Measurements from ENCODE around the gene MGAT4C. TPM values are rescaled to one million over a fixed set of nuclear protein-coding genes. Genes with fewer than 3 reads are reported as not detected.

Gene MGAT4C
- total and polyA plus RNA-seq, 2 of the 8 experiments (the other 6 are each of a cell fraction or from before 2014, with no cell fraction given) = 1.6 to 2.5 TPM

DNA sequence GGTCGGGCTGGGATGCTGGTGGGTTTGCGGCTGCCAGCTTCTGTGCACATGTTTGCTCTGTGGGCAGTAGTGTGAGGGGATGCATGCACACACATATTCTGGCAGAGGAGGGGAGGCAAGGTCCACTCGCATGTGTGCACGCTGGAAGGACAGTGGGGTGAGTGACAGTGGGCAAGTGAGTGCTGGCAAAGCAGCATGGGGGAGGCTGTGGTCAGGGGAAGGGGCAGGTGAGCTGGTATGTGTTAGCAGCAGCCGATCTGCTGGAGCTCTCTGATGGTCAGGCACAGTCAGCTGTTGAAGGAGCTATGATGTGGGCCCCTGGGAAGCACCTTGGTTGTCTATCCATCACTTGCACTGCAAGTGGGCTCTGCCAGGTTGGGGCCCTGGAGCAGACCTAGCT lies 211.8 kb downstream of the MGAT4C start:
- H2AFZ ChIP-seq (ENCODE audit: low read length) = no peak overlapping the region
- H3K23me2 ChIP-seq (ENCODE audit: low read depth, low read length) = no peaks in the 10 kb centered on the region
- H4K20me1 ChIP-seq (replicated peaks in 1 of 2; ENCODE audit: control insufficient read depth in 1 of 2, insufficient read depth in 2 of 2, low read length in 2 of 2) = no peaks in the 10 kb centered on the region
- H3K27ac ChIP-seq (ENCODE audit: low read depth, low read length) = no peak overlapping the region
- no peaks in the 10 kb centered on the region for H3K79me2 ChIP-seq (ENCODE audit: control insufficient read depth in 1 of 2, insufficient read depth in 2 of 2, low read length in 2 of 2)
- peaks cover 4 to 10% of the 10 kb centered on the region in 2 experiments; a peak in 2 of 4 replicates for H3K9me3 ChIP-seq (ENCODE audit: insufficient read depth in 2 of 2, low read depth in 1 of 2, low read length in 1 of 2)
- H4K91ac ChIP-seq (replicated peaks; ENCODE audit: insufficient read length, low read length) = no peak overlapping the region
- CTCF ChIA-PET (ENCODE audit: partially characterized antibody) = interaction anchor here (1.4 kb wide), 1 partner anchor 120 kb away, joined by 3 read pairs; no protein-coding TSS in a partner anchor
- no peak overlapping the region for H4K5ac ChIP-seq (ENCODE audit: insufficient read length, low read depth, low read length)
- no peak for FAIRE-seq
- H3K56ac ChIP-seq (replicated peaks; ENCODE audit: insufficient read length, low read depth, low read length) = no peak overlapping the region
- POLR2A ChIA-PET (ENCODE audit: partially characterized antibody) = no interaction called here
- H3K4me3 ChIP-seq (ENCODE audit: extremely low read depth in 1 of 4, insufficient read depth in 2 of 4, low read depth in 3 of 4, low read length in 4 of 4) = no peak overlapping the region
- 78% methylated on average over 4 of the region's 5 CpGs; no CpG with 5 or more reads in 1 of the 2 experiments for WGBS, 2 experiments (ENCODE audit: extremely low coverage in 1 of 2, insufficient coverage in 1 of 2, insufficient read length in 1 of 2, insufficient replicate concordance in 2 of 2, low coverage in 1 of 2, low lambda C conversion rate in 2 of 2, missing lambda C conversion rate in 1 of 2)
- H3K79me1 ChIP-seq (ENCODE audit: low read depth, low read length) = no peaks in the 10 kb centered on the region
- no peak overlapping the region for H3K23ac ChIP-seq (ENCODE audit: insufficient read length)
- H2BK5ac ChIP-seq (ENCODE audit: low read depth, low read length) = no peak overlapping the region
- no peak overlapping the region for H2BK15ac ChIP-seq (ENCODE audit: low read length)
- H3K4me1 ChIP-seq (replicated peaks in 1 of 4; ENCODE audit: control insufficient read depth in 3 of 4, insufficient read depth in 4 of 4, low read length in 3 of 4) = no peaks in the 10 kb centered on the region
- H3K9ac ChIP-seq (replicated peaks in 1 of 4; ENCODE audit: extremely low read depth in 1 of 4, low read depth in 3 of 4, low read length in 3 of 4) = no peak overlapping the region
- no peak overlapping the region for H4K8ac ChIP-seq (ENCODE audit: extremely low read depth, insufficient read depth, low read length)
- no peak overlapping the region for H2BK120ac ChIP-seq (replicated peaks; ENCODE audit: low read depth, low read length)
- H3K14ac ChIP-seq (ENCODE audit: insufficient read length) = no peak overlapping the region
- no peak overlapping the region for H3K4ac ChIP-seq (replicated peaks; ENCODE audit: insufficient read length, low read depth, low read length)
- no peaks in the 10 kb centered on the region for H3K27me3 ChIP-seq (replicated peaks in 1 of 4; ENCODE audit: control insufficient read depth in 3 of 4, extremely low read depth in 1 of 4, insufficient read depth in 3 of 4, low read length in 3 of 4)
- H3K4me2 ChIP-seq (ENCODE audit: insufficient read depth in 1 of 2, low read depth in 2 of 2, low read length in 2 of 2) = no peak overlapping the region
- no peak for DNase-seq (ENCODE audit: low read depth in 1 of 2, low spot score in 2 of 2)
- H2BK20ac ChIP-seq (ENCODE audit: low read length) = no peak overlapping the region
- H2AK5ac ChIP-seq (ENCODE audit: low read depth, low read length) = no peak overlapping the region
- no peak overlapping the region for H3K18ac ChIP-seq (ENCODE audit: extremely low read depth, low read length)
- H3K36me3 ChIP-seq (ENCODE audit: control insufficient read depth in 2 of 4, insufficient read depth in 4 of 4, low read length in 3 of 4) = no peaks in the 10 kb centered on the region
- no peak overlapping the region for H2BK12ac ChIP-seq (ENCODE audit: low read depth, low read length)
- no peak for TF ChIP-seq RNF2 (IDR thresholded peaks at IDR 0.05; ENCODE audit: borderline replicate concordance, low read depth, low read length, missing control alignments, poor library complexity, severe bottlenecking)

All from H1 (cell line).